ENCODE data around the gene LDB2.

Gene LDB2

DNA sequence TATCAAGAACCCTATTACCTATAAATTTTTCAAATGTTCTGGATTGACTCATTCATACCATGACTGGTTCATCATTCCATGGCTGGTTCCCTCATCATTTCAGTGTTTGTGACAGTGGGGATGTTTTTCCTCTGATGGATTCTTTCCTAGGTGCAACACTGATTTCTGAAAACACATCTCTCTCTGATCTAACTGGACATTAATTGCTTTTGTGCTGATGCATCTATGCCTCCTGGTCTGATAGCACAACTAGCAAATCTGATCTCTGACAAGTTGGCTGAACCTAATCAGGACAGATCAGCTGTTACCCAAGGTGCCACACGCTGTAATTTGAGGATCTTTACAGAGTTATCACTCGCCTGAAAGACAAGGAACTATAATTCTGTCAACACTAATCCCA lies 140.2 kb downstream of the LDB2 start:
- TF ChIP-seq, protein P1, sequence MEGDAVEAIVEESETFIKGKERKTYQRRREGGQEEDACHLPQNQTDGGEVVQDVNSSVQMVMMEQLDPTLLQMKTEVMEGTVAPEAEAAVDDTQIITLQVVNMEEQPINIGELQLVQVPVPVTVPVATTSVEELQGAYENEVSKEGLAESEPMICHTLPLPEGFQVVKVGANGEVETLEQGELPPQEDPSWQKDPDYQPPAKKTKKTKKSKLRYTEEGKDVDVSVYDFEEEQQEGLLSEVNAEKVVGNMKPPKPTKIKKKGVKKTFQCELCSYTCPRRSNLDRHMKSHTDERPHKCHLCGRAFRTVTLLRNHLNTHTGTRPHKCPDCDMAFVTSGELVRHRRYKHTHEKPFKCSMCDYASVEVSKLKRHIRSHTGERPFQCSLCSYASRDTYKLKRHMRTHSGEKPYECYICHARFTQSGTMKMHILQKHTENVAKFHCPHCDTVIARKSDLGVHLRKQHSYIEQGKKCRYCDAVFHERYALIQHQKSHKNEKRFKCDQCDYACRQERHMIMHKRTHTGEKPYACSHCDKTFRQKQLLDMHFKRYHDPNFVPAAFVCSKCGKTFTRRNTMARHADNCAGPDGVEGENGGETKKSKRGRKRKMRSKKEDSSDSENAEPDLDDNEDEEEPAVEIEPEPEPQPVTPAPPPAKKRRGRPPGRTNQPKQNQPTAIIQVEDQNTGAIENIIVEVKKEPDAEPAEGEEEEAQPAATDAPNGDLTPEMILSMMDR (IDR thresholded peaks at IDR 0.05; ENCODE audit: control insufficient read depth, extremely low read depth, insufficient read depth), result no peak
- H3K4me3 ChIP-seq (ENCODE audit: low read depth, low read length), result no peak overlapping the region
- no peak for DNase-seq (ENCODE audit: low read depth)

DNA sequence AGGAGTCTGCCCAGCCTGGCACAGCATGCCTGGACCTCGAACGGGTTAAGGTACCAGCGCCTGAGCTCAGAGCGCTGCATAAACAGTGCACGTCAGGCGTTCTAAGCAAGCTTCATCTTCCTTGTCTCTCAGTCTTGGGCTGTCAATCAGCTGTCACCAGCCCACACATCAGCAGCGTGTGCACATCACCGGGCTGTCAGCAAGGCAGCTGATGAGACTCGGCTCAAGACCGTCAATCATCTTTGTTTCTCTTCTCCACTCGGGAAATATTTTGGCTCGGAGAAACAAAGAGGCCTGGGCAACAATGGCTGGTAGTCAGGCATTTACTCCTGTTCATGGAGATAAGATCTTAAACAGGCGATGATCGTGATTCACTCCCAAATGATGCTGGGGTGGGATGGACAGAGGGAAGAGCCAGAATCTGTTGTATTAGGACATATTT lies 141.3 kb downstream of the LDB2 start:
- no peak overlapping the region for H3K4me3 ChIP-seq (ENCODE audit: low read depth, low read length)
- TF ChIP-seq, protein P1 (IDR thresholded peaks at IDR 0.05; ENCODE audit: control insufficient read depth, extremely low read depth, insufficient read depth), result no peak
- no peak for DNase-seq (ENCODE audit: low read depth)

DNA sequence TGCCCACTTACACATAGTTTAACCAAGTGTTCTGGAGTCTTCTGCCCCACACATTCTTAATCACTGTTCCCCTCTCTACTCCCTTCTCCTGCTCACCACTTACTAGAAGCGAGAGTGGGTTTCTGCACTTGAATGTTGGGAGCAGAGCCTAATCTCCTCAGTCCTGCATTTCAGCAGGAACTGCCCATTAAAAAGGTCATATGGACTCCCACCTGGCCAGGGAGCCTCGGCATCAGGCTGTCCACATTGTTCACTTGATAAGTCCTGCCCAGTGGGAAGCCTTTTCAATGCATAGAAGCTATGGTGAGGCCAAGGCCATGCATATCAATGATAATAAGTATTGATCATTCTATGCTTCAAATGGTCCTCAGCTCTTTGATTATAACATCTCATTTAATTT lies 144.3 kb downstream of the LDB2 start:
- no peak for DNase-seq (ENCODE audit: low read depth)
- TF ChIP-seq, protein P1 (IDR thresholded peaks at IDR 0.05; ENCODE audit: control insufficient read depth, extremely low read depth, insufficient read depth), result no peak
- H3K4me3 ChIP-seq (ENCODE audit: low read depth, low read length), result no peak overlapping the region

DNA sequence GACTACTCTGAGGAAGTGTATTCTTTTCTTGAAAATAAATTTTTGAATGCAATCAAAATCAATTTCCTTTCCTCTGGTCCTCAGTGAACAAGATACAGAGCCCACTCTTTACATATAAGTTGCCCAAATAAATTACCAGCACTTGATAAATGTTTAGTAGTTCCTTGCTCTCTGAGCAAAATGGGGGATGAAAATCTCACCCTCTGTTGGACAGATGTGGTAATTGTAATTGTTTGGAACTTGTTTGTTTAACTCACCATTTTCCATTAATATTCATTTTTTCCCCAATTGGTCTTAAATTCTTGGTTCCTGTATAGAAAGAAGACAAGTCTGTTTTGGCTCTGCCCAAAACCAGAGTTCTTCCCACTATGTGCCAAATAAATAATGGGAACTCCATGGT lies 146.3 kb downstream of the LDB2 start:
- no peak overlapping the region for H3K4me3 ChIP-seq (ENCODE audit: low read depth, low read length)
- no peak for DNase-seq (ENCODE audit: low read depth)
- TF ChIP-seq, protein P1 (IDR thresholded peaks at IDR 0.05; ENCODE audit: control insufficient read depth, extremely low read depth, insufficient read depth), result peak; percentile 48

DNA sequence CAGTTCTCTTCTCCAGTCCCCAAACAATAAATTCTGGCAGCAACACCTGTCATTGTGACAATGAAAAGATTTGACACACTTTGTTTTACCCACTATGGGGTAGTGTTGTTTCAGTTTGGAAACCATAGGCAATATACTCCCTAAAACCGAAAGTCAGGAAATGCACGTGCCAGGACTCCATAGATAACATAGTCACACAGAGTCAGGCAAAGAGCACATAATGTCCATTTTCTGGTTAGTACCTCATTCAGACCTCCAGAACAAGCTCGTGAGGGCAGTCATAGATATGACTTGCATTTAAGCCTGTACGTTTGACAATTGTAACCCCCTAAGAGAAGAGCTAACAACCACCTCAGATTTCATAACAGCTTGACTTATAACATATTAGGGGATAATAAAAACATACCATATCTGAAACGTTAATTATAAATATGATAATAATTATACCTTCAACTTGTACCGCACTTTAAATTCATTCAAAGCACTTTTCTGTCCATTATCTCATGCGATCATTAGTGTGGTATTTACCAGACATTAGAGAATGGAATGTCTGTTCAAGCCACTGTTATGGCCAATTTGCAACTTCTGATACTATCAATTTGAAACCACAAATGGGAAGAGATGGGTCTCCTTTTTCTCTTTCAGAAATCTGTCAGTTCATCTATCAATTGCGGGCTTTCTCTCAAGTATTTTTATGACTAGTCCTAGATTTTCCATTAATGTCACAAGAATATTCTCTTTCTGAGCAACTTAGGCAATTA lies 147.4 kb downstream of the LDB2 start:
- no peak for DNase-seq (ENCODE audit: low read depth)
- no peak overlapping the region for H3K4me3 ChIP-seq (ENCODE audit: low read depth, low read length)
- TF ChIP-seq, protein P1 (IDR thresholded peaks at IDR 0.05; ENCODE audit: control insufficient read depth, extremely low read depth, insufficient read depth), result no peak

DNA sequence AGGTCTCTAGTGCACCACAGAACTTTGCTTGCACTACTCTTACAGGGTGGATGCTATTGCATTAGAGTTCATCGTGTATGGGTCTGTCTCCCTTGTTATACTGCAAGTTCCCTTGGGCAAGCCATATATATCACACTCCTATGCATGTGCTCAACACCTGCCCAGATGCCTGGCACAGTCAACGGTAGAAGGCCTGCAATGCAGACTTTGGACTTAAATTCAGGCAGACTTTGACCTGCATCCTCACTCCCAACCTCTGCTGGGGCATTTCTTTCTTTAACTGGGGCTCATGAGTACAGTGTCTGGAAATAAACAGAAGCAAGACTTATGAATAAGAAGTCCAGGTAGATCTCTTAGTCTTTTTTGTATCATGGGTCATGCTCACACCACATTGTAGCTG lies 148.2 kb downstream of the LDB2 start:
- no peak for DNase-seq (ENCODE audit: low read depth)
- TF ChIP-seq, protein P1 (IDR thresholded peaks at IDR 0.05; ENCODE audit: control insufficient read depth, extremely low read depth, insufficient read depth), result no peak
- no peak overlapping the region for H3K4me3 ChIP-seq (ENCODE audit: low read depth, low read length)

DNA sequence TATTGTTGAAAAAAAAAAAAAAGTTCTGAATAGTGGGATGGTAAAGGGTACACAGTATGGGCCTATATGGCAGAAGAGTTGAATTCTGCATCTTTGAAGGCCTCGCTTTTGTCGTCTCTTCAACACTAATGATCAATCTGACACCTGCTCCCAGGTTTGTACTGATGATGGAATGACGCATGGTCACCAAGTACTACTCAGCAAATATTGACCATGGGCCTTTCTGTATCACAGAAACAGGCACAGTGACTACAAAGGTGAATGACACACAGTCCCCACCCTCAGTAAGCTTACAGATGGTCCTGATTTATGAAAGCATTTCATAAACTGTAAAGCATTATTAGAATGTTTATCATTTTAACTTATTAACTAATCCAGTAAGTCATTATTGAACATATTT lies 152.6 kb downstream of the LDB2 start:
- TF ChIP-seq, protein P1 (IDR thresholded peaks at IDR 0.05; ENCODE audit: control insufficient read depth, extremely low read depth, insufficient read depth), result no peak
- DNase-seq (ENCODE audit: low read depth), result no peak
- H3K4me3 ChIP-seq (ENCODE audit: low read depth, low read length), result no peak overlapping the region

Measured in LNCaP clone FGC (cell line).